Measurements from ENCODE around the gene DES.
A peak's percentile ranks its signal among the peaks of the same experiment; 100 is the strongest.

DES gene

GRCh38 chr2:219459460-219460311 is 41.5 kb downstream of the DES start:
- peak; percentile 12 for DNase-seq

GRCh38 chr2:219460424-219460926 is 42.3 kb downstream of the DES start:
- DNase-seq, result no peak

GRCh38 chr2:219461047-219461514 is 42.9 kb downstream of the DES start:
- no peak for DNase-seq

GRCh38 chr2:219461669-219462068 is 43.5 kb downstream of the DES start:
- DNase-seq, result no peak

- no peak for DNase-seq
These were observed 44.2 kb downstream of the DES start for GRCh38 chr2:219462349-219462748.

GRCh38 chr2:219464286-219465032 is 46.3 kb downstream of the DES start:
- DNase-seq, result no peak

- DNase-seq, result no peak
These were observed 47.7 kb downstream of the DES start for GRCh38 chr2:219465659-219466561.

- no peak for DNase-seq
These were observed 48.9 kb downstream of the DES start for GRCh38 chr2:219466816-219467735.

GRCh38 chr2:219467736-219468075 is 49.5 kb downstream of the DES start:
- no peak for DNase-seq

- no peak for DNase-seq
These were observed 50.4 kb downstream of the DES start for GRCh38 chr2:219468410-219469185.

GRCh38 chr2:219469186-219469724 is 51.1 kb downstream of the DES start:
- no peak for DNase-seq

GRCh38 chr2:219470429-219470828 is 52.3 kb downstream of the DES start:
- DNase-seq, result no peak

- DNase-seq, result no peak
These were observed 53.5 kb downstream of the DES start for GRCh38 chr2:219471476-219472371.

GRCh38 chr2:219472629-219473187 is 54.5 kb downstream of the DES start:
- no peak for DNase-seq

GRCh38 chr2:219473511-219473910 is 55.3 kb downstream of the DES start:
- no peak for DNase-seq

- no peak for DNase-seq
These were observed 56.3 kb downstream of the DES start for GRCh38 chr2:219474285-219475060.

- no peak for DNase-seq
These were observed 57.1 kb downstream of the DES start for GRCh38 chr2:219475278-219475677.

Data from NCI-H2029 (cell line).